NCI-H1105 treated with DMSO at 0.1 percent for 48 hours (cell line): Measurements from ENCODE around the gene ATXN1.
"Not testable (repeated sequence)": the region's sequence is repeated elsewhere in the genome, so short reads cannot be mapped to it uniquely, and the experiment has no call there.

ENCODE experiments used
- DNase-seq: peaks from one replicate; lab custom pipeline; 2025; lab: John Stamatoyannopoulos, UW

The ATXN1 gene

GRCh38 chr6:16760516-16761470 is at the start of gene ATXN1:
TSS of gene ATXN1 (minus strand) at chr6:16761460.
- peak; percentile 59 for DNase-seq

GRCh38 chr6:16810411-16810810 is 49.2 kb upstream of the ATXN1 start:
- DNase-seq, result no peak

- DNase-seq, result no peak
Observed at GRCh38 chr6:16809753-16810358, 48.6 kb upstream of the ATXN1 start.

GRCh38 chr6:16807956-16808355 is 46.7 kb upstream of the ATXN1 start:
- no peak for DNase-seq

- no peak for DNase-seq
Observed at GRCh38 chr6:16806363-16806762, 45.1 kb upstream of the ATXN1 start.

GRCh38 chr6:16805243-16805950 is 44.1 kb upstream of the ATXN1 start:
- no peak for DNase-seq

GRCh38 chr6:16804546-16805242 is 43.4 kb upstream of the ATXN1 start:
- no peak for DNase-seq

- no peak for DNase-seq
Observed at GRCh38 chr6:16803294-16804200, 42.3 kb upstream of the ATXN1 start.

- DNase-seq, result no peak
Observed at GRCh38 chr6:16802071-16802470, 40.8 kb upstream of the ATXN1 start.

GRCh38 chr6:16800942-16801341 is 39.7 kb upstream of the ATXN1 start:
- DNase-seq, result no peak

GRCh38 chr6:16800341-16800740 is 39.1 kb upstream of the ATXN1 start:
- DNase-seq, result no peak

- no peak for DNase-seq
Observed at GRCh38 chr6:16799279-16800193, 38.3 kb upstream of the ATXN1 start.

GRCh38 chr6:16793828-16794412 is 32.7 kb upstream of the ATXN1 start:
- no peak for DNase-seq

- DNase-seq, result no peak
Observed at GRCh38 chr6:16789329-16790038, 28.2 kb upstream of the ATXN1 start.

GRCh38 chr6:16787128-16787682 is 25.9 kb upstream of the ATXN1 start:
- no peak for DNase-seq

- DNase-seq, result no peak
Observed at GRCh38 chr6:16785496-16785895, 24.2 kb upstream of the ATXN1 start.

GRCh38 chr6:16784957-16785356 is 23.7 kb upstream of the ATXN1 start:
- not testable (repeated sequence) for DNase-seq

- DNase-seq, result no peak
Observed at GRCh38 chr6:16783952-16784565, 22.8 kb upstream of the ATXN1 start.
